Lower lobe of right lung (tissue), 2 donors: ENCODE results near the gene PLEKHH1. TPM values are rescaled to one million over a fixed set of nuclear protein-coding genes. Genes with fewer than 3 reads are reported as not detected.

Experiments
- ATAC-seq, 2 donors: fragments of 200-7000 bp; cut with Tn5 transposase; one replicate each; pipeline ENCODE4 v1.9.1; 2020 to 2022; ENCODE audit warnings: mild to moderate bottlenecking in 2 of 2, moderate library complexity in 2 of 2
- DNase-seq: peaks from one replicate; pipeline ENCODE4 v3.0.0-alpha.2; 2020
- H3K27ac ChIP-seq: fragments of 200-600 bp; one replicate; pipeline ENCODE4 v1.8.0; 2022
- H3K27me3 ChIP-seq: fragments of 200-600 bp; one replicate; pipeline ENCODE4 v1.8.0; 2022; ENCODE audit warnings: low read depth
- H3K36me3 ChIP-seq: fragments of 200-600 bp; one replicate; pipeline ENCODE4 v1.8.0; 2022; ENCODE audit warnings: mild to moderate bottlenecking
- H3K4me1 ChIP-seq: fragments of 200-600 bp; one replicate; pipeline ENCODE4 v1.8.0; 2022
- H3K4me3 ChIP-seq: fragments of 200-600 bp; one replicate; pipeline ENCODE4 v1.8.0; 2022; ENCODE audit warnings: mild to moderate bottlenecking
- H3K9me3 ChIP-seq: fragments of 200-600 bp; one replicate; pipeline ENCODE4 v1.8.0; 2022
- CTCF ChIP-seq: fragments of 200-600 bp; IDR thresholded peaks from one replicate; pipeline ENCODE4 v1.8.0; 2022; ENCODE audit warnings: antibody characterized with exemption, mild to moderate bottlenecking
- intact Hi-C: fragments of 100-400 bp; cut with DNase I; formaldehyde crosslinking; loops from one replicate; pipeline ENCODE4 v1.11.0; 2022
- total RNA-seq: library from RNA; stranded (reverse); fragmentation: NEBNext Ultra II Directional; extraction: Animal tissue kit (Norgen Biotek cat#: 25700); gene quantifications from one replicate; pipeline ENCODE4 v1.2.1, GENCODE V29; 2021
- donor health status: DM: no; HTN: yes; CAD: no; lungs with severe emphysema.

PLEKHH1 gene
- total RNA-seq, 1 donor from 2014 or later, result 4.6 TPM

GRCh38 chr14:67544590-67544989, 11.5 kb downstream of the PLEKHH1 start:
- Histone ChIP-seq H3K4me3 (no peak overlapping the region), H3K36me3 (no peaks in the 10 kb centered on the region), H3K9me3 (no peaks in the 10 kb centered on the region), H3K4me1 (no peaks in the 10 kb centered on the region), H3K27ac (no peak overlapping the region), H3K27me3 (no peaks in the 10 kb centered on the region)
- ATAC-seq (no peak), DNase-seq (no peak)
- intact Hi-C loops, result no loop called here
- no peak for TF ChIP-seq CTCF

GRCh38 chr14:67547224-67547780, 14.2 kb downstream of the PLEKHH1 start:
- intact Hi-C loops, result no loop called here
- no peak overlapping the region for H3K4me3 ChIP-seq
- no peaks in the 10 kb centered on the region for H3K36me3 ChIP-seq
- H3K27ac ChIP-seq, result no peak overlapping the region
- TF ChIP-seq CTCF, result no peak
- H3K27me3 ChIP-seq, result peaks cover 2% of the 10 kb centered on the region
- H3K4me1 ChIP-seq, result no peaks in the 10 kb centered on the region
- DNase-seq (no peak), ATAC-seq (peak in 1 of 2 donors; percentile 45)
- no peaks in the 10 kb centered on the region for H3K9me3 ChIP-seq

GRCh38 chr14:67549734-67550133, 16.6 kb downstream of the PLEKHH1 start:
- no peak for TF ChIP-seq CTCF
- no peaks in the 10 kb centered on the region for H3K36me3 ChIP-seq
- H3K4me1 ChIP-seq, result no peaks in the 10 kb centered on the region
- ATAC-seq (no peak), DNase-seq (no peak)
- no peak overlapping the region for H3K27ac ChIP-seq
- intact Hi-C loops, result no loop called here
- no peaks in the 10 kb centered on the region for H3K9me3 ChIP-seq
- H3K27me3 ChIP-seq, result peaks cover 2% of the 10 kb centered on the region
- no peak overlapping the region for H3K4me3 ChIP-seq

- Histone ChIP-seq H3K9me3 (no peaks in the 10 kb centered on the region), H3K36me3 (no peaks in the 10 kb centered on the region), H3K4me3 (no peak overlapping the region), H3K27ac (no peak overlapping the region), H3K4me1 (no peaks in the 10 kb centered on the region), H3K27me3 (peaks cover 2% of the 10 kb centered on the region)
- ATAC-seq (no peak), DNase-seq (no peak)
- TF ChIP-seq CTCF, result no peak
- intact Hi-C loops, result no loop called here
Observed at GRCh38 chr14:67551123-67551522, 18.0 kb downstream of the PLEKHH1 start.

- H3K27ac ChIP-seq, result no peak overlapping the region
Observed at GRCh38 chr14:67551940-67552339, 18.9 kb downstream of the PLEKHH1 start.

More at GRCh38 chr14:67551940-67552339, 18.9 kb downstream of the PLEKHH1 start:
- Histone ChIP-seq H3K4me1 (no peaks in the 10 kb centered on the region), H3K27me3 (peaks cover 2% of the 10 kb centered on the region), H3K36me3 (no peaks in the 10 kb centered on the region), H3K9me3 (no peaks in the 10 kb centered on the region), H3K4me3 (no peak overlapping the region)
- DNase-seq (no peak), ATAC-seq (no peak)
- TF ChIP-seq CTCF, result no peak
- intact Hi-C loops, result no loop called here
